GM18867 (cell line): ENCODE results near the gene CPA1.

Experiments
- ATAC-seq: cut with Tn5 transposase; IDR thresholded peaks from one replicate; pipeline ENCODE4 v1.9.1; 2021; ENCODE audit warnings: mild to moderate bottlenecking, moderate library complexity; ENCODE audit not compliant: unreplicated experiment

Gene CPA1

GRCh38 chr7:130423501-130424037 lies 43.3 kb downstream of the CPA1 start:
- ATAC-seq = no peak

- ATAC-seq = no peak
Measured at GRCh38 chr7:130425796-130426195, 45.5 kb downstream of the CPA1 start.

GRCh38 chr7:130426564-130426963 lies 46.3 kb downstream of the CPA1 start:
- no peak for ATAC-seq

GRCh38 chr7:130429019-130429418 lies 48.7 kb downstream of the CPA1 start:
- ATAC-seq = no peak

GRCh38 chr7:130430115-130430514 lies 49.8 kb downstream of the CPA1 start:
- ATAC-seq = no peak

- ATAC-seq = no peak
Measured at GRCh38 chr7:130430841-130431666, 50.8 kb downstream of the CPA1 start.

- ATAC-seq = no peak
Measured at GRCh38 chr7:130432886-130433285, 52.6 kb downstream of the CPA1 start.

- ATAC-seq = no peak
Measured at GRCh38 chr7:130433301-130433700, 53.0 kb downstream of the CPA1 start.

- no peak for ATAC-seq
Measured at GRCh38 chr7:130435311-130435854, 55.1 kb downstream of the CPA1 start.

- no peak for ATAC-seq
Measured at GRCh38 chr7:130436253-130436652, 56.0 kb downstream of the CPA1 start.
